ENCODE results near the gene PTPRE. TPM values are rescaled to one million over a fixed set of nuclear protein-coding genes. Genes with fewer than 3 reads are reported as not detected.
A peak's percentile ranks its signal among the peaks of the same experiment; 100 is the strongest.

Gene PTPRE
- total RNA-seq, 2 experiments from 2014 or later: 19.9 to 22.3 TPM

DNA sequence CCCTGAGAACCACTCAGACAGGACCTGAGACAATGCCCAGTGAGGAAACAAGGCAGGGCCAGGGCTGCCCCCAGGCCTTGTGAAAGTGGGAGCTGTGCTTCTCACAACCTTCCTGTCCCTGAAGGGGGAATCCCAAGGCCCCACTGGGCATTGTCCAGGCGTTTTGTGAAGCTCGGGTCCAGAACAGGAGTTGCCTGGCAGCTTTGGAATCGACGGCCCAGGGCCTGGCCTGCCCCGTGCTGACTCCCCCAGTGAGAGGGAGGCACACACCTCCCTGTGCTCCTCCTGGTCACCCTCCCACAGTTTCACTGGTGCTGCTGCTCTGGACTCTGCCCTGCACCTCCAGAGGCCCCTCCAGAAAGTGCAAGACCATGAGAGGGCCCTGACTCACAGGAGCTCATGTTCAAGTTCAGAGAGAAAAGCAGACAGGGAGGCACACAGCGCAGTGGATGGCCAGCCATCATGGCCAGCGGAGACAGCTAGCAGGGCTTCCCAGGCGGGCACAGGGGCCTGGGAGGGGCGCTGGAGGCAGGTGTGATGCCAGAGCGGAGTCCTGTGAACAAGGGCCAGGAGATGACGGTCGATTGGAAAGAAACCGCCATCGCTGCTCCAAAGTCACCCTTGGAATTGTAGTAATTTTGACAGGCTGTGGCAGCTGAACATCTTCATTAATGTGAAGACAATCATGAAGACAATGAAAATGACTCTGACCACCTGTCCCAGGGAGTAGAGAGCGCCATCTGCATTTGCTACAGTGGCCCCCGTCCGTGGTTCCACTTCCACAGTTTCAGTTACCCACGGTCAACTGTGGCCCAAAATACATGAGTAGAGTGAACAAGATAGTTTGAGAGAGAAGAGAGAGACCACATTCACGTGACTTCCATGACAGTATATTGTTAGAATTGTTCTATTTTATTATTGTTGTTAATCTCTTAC, 115.6 kb downstream of the PTPRE start:
- intact Hi-C loops (cut with micrococcal nuclease): no loop called here

GRCh38 chr10:128024426-128024825, 117.5 kb downstream of the PTPRE start:
- DNase-seq (no peak), ATAC-seq (no peak)
- no peak overlapping the region for H3K4me3 Mint-ChIP-seq
- H3K27me3 Mint-ChIP-seq: peaks cover 2% of the 10 kb centered on the region
- H3K9me3 Mint-ChIP-seq: no peaks in the 10 kb centered on the region
- no peak for TF ChIP-seq CTCF (IDR thresholded peaks at IDR 0.05)
- POLR2A ChIA-PET: no interaction called here
- H3K27ac Mint-ChIP-seq: no peak overlapping the region
- intact Hi-C loops (cut with micrococcal nuclease): no loop called here
- CTCF ChIA-PET: interaction anchor here (0.8 to 4.3 kb wide), 4 partner anchors 11 to 54 kb away, joined by 4 to 20 read pairs (median 6); no protein-coding TSS in a partner anchor
- H3K4me1 Mint-ChIP-seq (ENCODE audit: low read depth): peaks cover 29% of the 10 kb centered on the region
- H3K36me3 Mint-ChIP-seq (ENCODE audit: low read depth): no peaks in the 10 kb centered on the region

More for the DNA sequence above, 115.6 kb downstream of the PTPRE start:
- Mint-ChIP-seq H3K27ac (no peak overlapping the region), H3K9me3 (no peaks in the 10 kb centered on the region), H3K4me3 (no peak overlapping the region), H3K27me3 (peaks cover 4% of the 10 kb centered on the region), H3K4me1 (ENCODE audit: low read depth) (peaks cover 21% of the 10 kb centered on the region), H3K36me3 (ENCODE audit: low read depth) (no peaks in the 10 kb centered on the region)
- no peak for TF ChIP-seq CTCF (IDR thresholded peaks at IDR 0.05)
- DNase-seq: no peak
- no peak for ATAC-seq
- CTCF ChIA-PET: interaction anchor here (0.7 to 1.0 kb wide), 3 partner anchors 13 to 168 kb away, joined by 3 read pairs; no protein-coding TSS in a partner anchor
- POLR2A ChIA-PET: interaction anchor here (0.9 kb wide), 1 partner anchor 25 kb away, joined by 3 read pairs; no protein-coding TSS in a partner anchor

GRCh38 chr10:128025437-128025836, 118.5 kb downstream of the PTPRE start:
- ChIA-PET CTCF (interaction anchor here (0.8 to 4.3 kb wide), 3 partner anchors 10 to 119 kb away, joined by 3 to 20 read pairs (median 5); partner anchors contain the start of gene PTPRE), POLR2A (no interaction called here)
- no peak for TF ChIP-seq CTCF (IDR thresholded peaks at IDR 0.05)
- H3K4me1 Mint-ChIP-seq (ENCODE audit: low read depth): peaks cover 31% of the 10 kb centered on the region
- H3K4me3 Mint-ChIP-seq: no peak overlapping the region
- H3K9me3 Mint-ChIP-seq: no peaks in the 10 kb centered on the region
- H3K27me3 Mint-ChIP-seq: no peaks in the 10 kb centered on the region
- no peak overlapping the region for H3K27ac Mint-ChIP-seq
- DNase-seq (no peak), ATAC-seq (no peak)
- intact Hi-C loops (cut with micrococcal nuclease): no loop called here
- H3K36me3 Mint-ChIP-seq (ENCODE audit: low read depth): no peaks in the 10 kb centered on the region

DNA sequence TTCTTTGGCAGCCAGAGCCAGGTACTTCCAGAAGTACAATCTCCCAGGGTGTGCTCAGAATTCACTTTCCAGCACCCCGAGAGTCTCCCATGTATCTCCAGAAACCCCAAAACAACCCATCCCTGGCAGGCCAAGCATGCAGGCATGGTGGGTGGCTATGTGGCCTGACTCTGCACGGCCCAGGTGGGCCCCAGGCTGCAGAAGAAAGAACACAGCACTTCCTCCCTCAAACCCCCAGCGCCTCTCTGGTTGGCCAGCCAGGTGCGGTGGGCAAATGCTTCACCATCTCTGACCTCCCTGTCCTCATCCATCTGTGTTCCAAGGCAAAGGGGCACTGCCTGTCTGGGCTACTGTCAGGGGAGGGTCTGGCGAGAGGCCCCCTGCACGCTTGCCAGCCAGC, 119.0 kb downstream of the PTPRE start:
- no peak for DNase-seq
- H3K4me3 Mint-ChIP-seq: no peak overlapping the region
- peak overlapping the region; percentile 75 for H3K27ac Mint-ChIP-seq
- intact Hi-C loops (cut with micrococcal nuclease): no loop called here
- H3K36me3 Mint-ChIP-seq (ENCODE audit: low read depth): no peaks in the 10 kb centered on the region
- H3K27me3 Mint-ChIP-seq: no peaks in the 10 kb centered on the region
- peaks cover 31% of the 10 kb centered on the region for H3K4me1 Mint-ChIP-seq (ENCODE audit: low read depth)
- H3K9me3 Mint-ChIP-seq: no peaks in the 10 kb centered on the region
- no peak for ATAC-seq
- ChIA-PET CTCF (interaction anchor here (1.6 to 4.7 kb wide), 4 partner anchors 10 to 43 kb away, joined by 3 to 23 read pairs (median 20); no protein-coding TSS in a partner anchor), POLR2A (interaction anchor here (0.8 to 2.0 kb wide), 3 partner anchors 22 to 43 kb away, joined by 3 to 8 read pairs (median 3); no protein-coding TSS in a partner anchor)
- no peak for TF ChIP-seq CTCF (IDR thresholded peaks at IDR 0.05)

Measured in activated CD8-positive, alpha-beta T cell treated with anti-CD3 and anti-CD28 coated beads for 36 hours (primary cell).